Lung (tissue), 12 donors: ENCODE results near the gene ARHGAP32. TPM values are rescaled to one million over a fixed set of nuclear protein-coding genes. Genes with fewer than 3 reads are reported as not detected.
"Not testable (repeated sequence)": the region's sequence is repeated elsewhere in the genome, so short reads cannot be mapped to it uniquely, and the experiment has no call there.

Source experiments
- ATAC-seq: fragments of 200-7000 bp; cut with Tn5 transposase; one replicate; pipeline ENCODE4 v1.9.1; 2020; ENCODE audit warnings: moderate number of reproducible peaks; ENCODE audit not compliant: insufficient read depth, low FRiP score
- DNase-seq, 3 donors: peaks; one replicate each; pipeline ENCODE4 v3.0.0-alpha.2; 2013 to 2017
- H3K27ac ChIP-seq, 2 donors: one replicate each; pipeline ENCODE4 v1.5.1; 2013; ENCODE audit warnings: mild to moderate bottlenecking in 2 of 2, moderate library complexity in 2 of 2, control low read depth in 1 of 2, inconsistent platforms in 1 of 2, low read depth in 1 of 2, low read length in 1 of 2
- H3K27me3 ChIP-seq, 3 donors: one replicate each; pipeline ENCODE4 v1.5.1; 2013; ENCODE audit warnings: low read length in 2 of 3; ENCODE audit not compliant: control insufficient read depth in 3 of 3, insufficient read depth in 3 of 3
- H3K36me3 ChIP-seq, 4 donors: one replicate each; pipeline ENCODE4 v1.5.1; 2013; ENCODE audit warnings: low read length in 4 of 4, mild to moderate bottlenecking in 1 of 4, moderate library complexity in 1 of 4; ENCODE audit not compliant: control insufficient read depth in 4 of 4, insufficient read depth in 4 of 4
- H3K4me1 ChIP-seq, 5 donors: one replicate each; pipeline ENCODE4 v1.5.1; 2013; ENCODE audit warnings: low read length in 5 of 5, mild to moderate bottlenecking in 2 of 5, moderate library complexity in 1 of 5; ENCODE audit not compliant: control insufficient read depth in 5 of 5, insufficient read depth in 5 of 5
- H3K4me3 ChIP-seq: one replicate; pipeline ENCODE4 v1.5.1; 2013; ENCODE audit warnings: mild to moderate bottlenecking, control low read depth, moderate library complexity
- H3K9ac ChIP-seq, 2 donors: one replicate each; pipeline ENCODE4 v1.5.1; 2013; ENCODE audit warnings: low read length in 2 of 2, control low read depth in 1 of 2; ENCODE audit not compliant: insufficient read depth in 1 of 2
- H3K9me3 ChIP-seq, 4 donors: one replicate each; pipeline ENCODE4 v1.5.1; 2013; ENCODE audit warnings: low read length in 3 of 4, mild to moderate bottlenecking in 1 of 4, moderate library complexity in 1 of 4; ENCODE audit not compliant: control insufficient read depth in 4 of 4, insufficient read depth in 3 of 4
- WGBS, 2 donors: extraction: QIAGEN DNeasy Blood & Tissue Kit; methylation state at CpG; one replicate each; pipeline ENCODE4 v1.1.7; 2013; 5-methylcytosine and 5-hydroxymethylcytosine counted together
- polyA plus RNA-seq, 2 donors: library from polyadenylated mRNA; stranded (reverse); fragments of 200-250 nt; gene quantifications; one replicate each; pipeline ENCODE4 v1.2.1, GENCODE V29; 2013
- total RNA-seq, 2 donors: library from RNA; depleted of rRNA in 1 of 2; stranded (reverse); fragments of >200 nt in 1 of 2; gene quantifications; one replicate each; pipeline ENCODE4 v1.2.1, GENCODE V29; 2014 to 2021
- TF ChIP-seq, protein P1 (sequence below): IDR thresholded peaks from 2 replicates; pipeline ENCODE4 v1.5.1; 2012; ENCODE audit warnings: mild to moderate bottlenecking; ENCODE audit errors: control extremely low read depth, extremely low read depth
- donor health status: control.
- donor health status: control.
- donor health status: Bipolar disorder and iron deficiency.
- donor health status: healthy.
- donor health status: DM: yes; HTN: yes; CAD: no.

Gene ARHGAP32
- total and polyA plus RNA-seq, 4 donors: 4.1 to 28.4 (median 17.0) TPM

DNA sequence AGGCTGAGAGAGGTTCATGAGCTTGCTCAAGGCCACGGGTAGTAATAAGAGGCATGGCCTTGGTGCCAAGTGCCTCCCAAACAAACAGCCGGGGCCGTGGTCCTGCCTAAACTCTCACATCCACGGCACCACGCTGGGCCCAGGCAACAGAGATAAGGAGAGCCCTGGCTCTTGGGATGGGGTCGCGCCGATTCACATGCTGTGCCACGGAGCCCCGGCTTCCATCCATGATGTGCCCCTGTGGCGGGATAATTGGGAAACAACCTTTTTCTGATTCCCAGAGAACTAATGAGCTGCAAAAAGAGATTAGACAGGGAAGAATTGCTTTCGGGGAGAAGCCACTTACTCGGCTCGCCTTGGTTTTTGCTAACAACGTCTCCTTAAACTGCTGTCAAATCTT is 271.5 kb downstream of the ARHGAP32 start:
- H3K4me1 ChIP-seq: peaks cover 0 to 6% (median 0%) of the 10 kb centered on the region in 5 donors
- no peak overlapping the region for H3K27ac ChIP-seq
- TF ChIP-seq, protein P1, sequence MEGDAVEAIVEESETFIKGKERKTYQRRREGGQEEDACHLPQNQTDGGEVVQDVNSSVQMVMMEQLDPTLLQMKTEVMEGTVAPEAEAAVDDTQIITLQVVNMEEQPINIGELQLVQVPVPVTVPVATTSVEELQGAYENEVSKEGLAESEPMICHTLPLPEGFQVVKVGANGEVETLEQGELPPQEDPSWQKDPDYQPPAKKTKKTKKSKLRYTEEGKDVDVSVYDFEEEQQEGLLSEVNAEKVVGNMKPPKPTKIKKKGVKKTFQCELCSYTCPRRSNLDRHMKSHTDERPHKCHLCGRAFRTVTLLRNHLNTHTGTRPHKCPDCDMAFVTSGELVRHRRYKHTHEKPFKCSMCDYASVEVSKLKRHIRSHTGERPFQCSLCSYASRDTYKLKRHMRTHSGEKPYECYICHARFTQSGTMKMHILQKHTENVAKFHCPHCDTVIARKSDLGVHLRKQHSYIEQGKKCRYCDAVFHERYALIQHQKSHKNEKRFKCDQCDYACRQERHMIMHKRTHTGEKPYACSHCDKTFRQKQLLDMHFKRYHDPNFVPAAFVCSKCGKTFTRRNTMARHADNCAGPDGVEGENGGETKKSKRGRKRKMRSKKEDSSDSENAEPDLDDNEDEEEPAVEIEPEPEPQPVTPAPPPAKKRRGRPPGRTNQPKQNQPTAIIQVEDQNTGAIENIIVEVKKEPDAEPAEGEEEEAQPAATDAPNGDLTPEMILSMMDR: no peak
- no peak overlapping the region for H3K4me3 ChIP-seq
- ATAC-seq: no peak
- H3K36me3 ChIP-seq: no peaks in the 10 kb centered on the region
- H3K27me3 ChIP-seq: no peaks in the 10 kb centered on the region
- H3K9ac ChIP-seq: no peak overlapping the region
- DNase-seq: no peak
- 89 to 90% methylated on average over 15 of the region's 15 CpGs for WGBS, 2 donors
- no peaks in the 10 kb centered on the region for H3K9me3 ChIP-seq

DNA sequence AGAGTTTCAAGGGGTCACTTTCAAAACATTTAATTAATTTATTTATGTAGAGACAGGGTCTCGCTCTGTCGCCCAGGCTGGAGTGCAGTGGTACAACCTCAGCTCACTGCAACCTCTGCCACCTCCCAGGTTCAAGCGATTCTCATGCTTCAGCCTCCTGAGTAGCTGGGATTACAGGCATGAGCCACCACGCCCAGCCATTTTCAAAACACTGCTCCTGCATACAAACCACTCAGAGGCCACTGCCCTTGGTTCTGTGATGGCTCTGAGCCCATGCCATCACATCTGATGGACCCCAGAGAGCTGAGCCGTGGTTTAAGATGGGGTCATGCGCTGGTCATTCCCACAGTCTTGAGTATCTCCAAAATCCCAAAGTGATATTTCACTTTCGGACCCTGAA is 272.5 kb downstream of the ARHGAP32 start:
- H3K36me3 ChIP-seq, H3K9me3 ChIP-seq, H3K27me3 ChIP-seq, H3K4me1 ChIP-seq, DNase-seq, H3K4me3 ChIP-seq, ATAC-seq, H3K27ac ChIP-seq, H3K9ac ChIP-seq: not testable (repeated sequence)
- WGBS, 2 donors: 77 to 88% methylated on average over 7 of the region's 7 CpGs

DNA sequence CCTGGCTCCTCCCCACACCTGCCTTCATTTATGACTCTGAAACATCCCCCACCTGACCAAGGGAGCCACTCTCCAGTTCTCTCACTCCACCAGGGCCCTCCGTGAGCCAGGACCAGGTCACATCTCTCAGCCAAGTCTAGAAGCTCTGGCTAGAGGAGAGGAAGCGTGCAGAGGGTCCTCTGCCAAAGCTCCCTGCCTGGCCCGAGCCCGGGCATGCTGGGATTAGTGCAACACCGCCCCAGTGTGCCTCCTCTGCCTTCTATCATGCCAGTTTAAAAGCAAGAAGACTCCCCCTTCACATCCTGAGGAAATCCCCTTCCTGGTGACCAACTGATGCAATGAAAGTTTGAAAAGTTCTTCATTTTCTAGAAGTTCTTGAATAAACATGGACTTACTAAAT is 272.9 kb downstream of the ARHGAP32 start:
- Histone ChIP-seq H3K36me3 (no peaks in the 10 kb centered on the region), H3K9me3 (no peaks in the 10 kb centered on the region), H3K9ac (no peak overlapping the region), H3K27me3 (no peaks in the 10 kb centered on the region), H3K27ac (no peak overlapping the region), H3K4me1 (peaks cover 0 to 6% (median 0%) of the 10 kb centered on the region in 5 donors), H3K4me3 (no peak overlapping the region)
- TF ChIP-seq, protein P1: no peak
- ATAC-seq (no peak), DNase-seq (no peak)
- WGBS, 2 donors: 36 to 56% methylated on average over 5 of the region's 5 CpGs

DNA sequence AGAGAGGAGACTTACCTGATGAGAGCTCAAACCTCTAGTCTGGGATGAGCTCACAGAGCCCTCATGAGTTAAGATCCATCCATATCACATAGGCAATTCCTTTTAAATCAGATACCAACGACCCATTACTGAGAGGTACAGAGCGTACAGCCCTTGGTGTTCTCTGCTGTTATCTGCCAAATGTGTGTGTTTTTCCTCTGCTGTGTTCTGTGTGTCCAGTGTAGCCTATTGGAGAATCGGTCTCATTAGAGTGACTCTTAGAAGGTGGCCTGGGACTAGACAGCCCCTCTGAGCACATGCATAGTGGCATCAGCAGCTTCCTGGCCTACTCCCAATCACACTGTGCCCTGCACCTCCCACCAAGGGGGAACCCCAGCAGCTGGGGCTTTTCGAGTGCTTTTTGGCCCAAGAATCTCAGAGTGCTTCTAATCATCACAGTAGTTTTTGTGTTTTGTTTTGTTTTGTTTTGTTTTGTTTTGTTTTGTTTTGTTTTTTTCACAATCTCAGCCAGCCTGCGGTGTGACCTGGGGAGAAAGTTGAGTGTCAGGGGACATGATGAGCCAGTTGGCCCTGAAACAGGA is 274.9 kb downstream of the ARHGAP32 start:
- 45 to 65% methylated on average over 5 of the region's 5 CpGs for WGBS, 2 donors
- Histone ChIP-seq H3K4me3 (no peak overlapping the region), H3K4me1 (peaks cover 0 to 6% (median 0%) of the 10 kb centered on the region in 5 donors), H3K9me3 (no peaks in the 10 kb centered on the region), H3K27ac (no peak overlapping the region), H3K27me3 (no peaks in the 10 kb centered on the region), H3K36me3 (peaks cover 0 to 2% (median 0%) of the 10 kb centered on the region in 4 donors), H3K9ac (no peak overlapping the region)
- no peak for DNase-seq
- no peak for ATAC-seq
- TF ChIP-seq, protein P1: no peak
